Liver (tissue), 3 donors: ENCODE results near the gene GRB2.
A peak's percentile ranks its signal among the peaks of the same experiment; 100 is the strongest.

Source experiments
- EGR1 ChIP-seq, 2 donors: IDR thresholded peaks; 2 replicates each; pipeline ENCODE4 v1.6.1; 2016 to 2018; ENCODE audit warnings: antibody characterized with exemption in 2 of 2, low read depth in 2 of 2
- FOXA1 ChIP-seq: IDR thresholded peaks from 2 replicates; pipeline ENCODE4 v1.6.1; 2016; ENCODE audit warnings: antibody characterized with exemption
- GABPA ChIP-seq, 2 donors: IDR thresholded peaks in 1 of 2; conservative IDR thresholded peaks in 1 of 2; 2 replicates each; pipeline ENCODE4 v1.6.1; 2016; ENCODE audit warnings: antibody characterized with exemption in 2 of 2, mild to moderate bottlenecking in 1 of 2, moderate library complexity in 1 of 2
- HNF4G ChIP-seq: IDR thresholded peaks from 2 replicates; pipeline ENCODE4 v1.6.1; 2016; ENCODE audit warnings: antibody characterized with exemption
- JUND ChIP-seq, 2 donors: IDR thresholded peaks; 2 replicates each; pipeline ENCODE4 v1.6.1; 2016; ENCODE audit warnings: antibody characterized with exemption in 2 of 2
- NR2F2 ChIP-seq: IDR thresholded peaks from 2 replicates; pipeline ENCODE4 v1.6.1; 2016; ENCODE audit warnings: antibody characterized with exemption
- RAD21 ChIP-seq, 2 donors: IDR thresholded peaks; 2 replicates each; pipeline ENCODE4 v1.6.1; 2016; ENCODE audit warnings: antibody characterized with exemption in 2 of 2, mild to moderate bottlenecking in 2 of 2
- TAF1 ChIP-seq: conservative IDR thresholded peaks from 2 replicates; pipeline ENCODE4 v1.6.1; 2016; ENCODE audit warnings: antibody characterized with exemption, mild to moderate bottlenecking
- YY1 ChIP-seq: IDR thresholded peaks from 2 replicates; pipeline ENCODE4 v1.6.1; 2016; ENCODE audit warnings: antibody characterized with exemption, mild to moderate bottlenecking
- TF ChIP-seq, protein P1 (sequence below): fragments of 150-350 bp; IDR thresholded peaks from 2 replicates; pipeline ENCODE4 v1.5.1; 2017; ENCODE audit warnings: improper control_type of control experiment, low read depth, low read length; ENCODE audit not compliant: missing input control
- TF ChIP-seq, protein P2 (sequence below): IDR thresholded peaks from 2 replicates; pipeline ENCODE4 v1.6.1; 2016; ENCODE audit warnings: antibody characterized with exemption
- TF ChIP-seq, protein P3 (sequence below): IDR thresholded peaks from 2 replicates; pipeline ENCODE4 v1.6.1; 2016; ENCODE audit warnings: antibody characterized with exemption, mild to moderate bottlenecking
- TF ChIP-seq, protein P4 (sequence below): IDR thresholded peaks from 2 replicates; pipeline ENCODE4 v1.6.1; 2016; ENCODE audit warnings: antibody characterized with exemption
- TF ChIP-seq, protein P5 (sequence below): IDR thresholded peaks from 2 replicates; pipeline ENCODE4 v1.6.1; 2016; ENCODE audit warnings: antibody characterized with exemption
- donor health status: healthy.
- donor health status: healthy.

DNA sequence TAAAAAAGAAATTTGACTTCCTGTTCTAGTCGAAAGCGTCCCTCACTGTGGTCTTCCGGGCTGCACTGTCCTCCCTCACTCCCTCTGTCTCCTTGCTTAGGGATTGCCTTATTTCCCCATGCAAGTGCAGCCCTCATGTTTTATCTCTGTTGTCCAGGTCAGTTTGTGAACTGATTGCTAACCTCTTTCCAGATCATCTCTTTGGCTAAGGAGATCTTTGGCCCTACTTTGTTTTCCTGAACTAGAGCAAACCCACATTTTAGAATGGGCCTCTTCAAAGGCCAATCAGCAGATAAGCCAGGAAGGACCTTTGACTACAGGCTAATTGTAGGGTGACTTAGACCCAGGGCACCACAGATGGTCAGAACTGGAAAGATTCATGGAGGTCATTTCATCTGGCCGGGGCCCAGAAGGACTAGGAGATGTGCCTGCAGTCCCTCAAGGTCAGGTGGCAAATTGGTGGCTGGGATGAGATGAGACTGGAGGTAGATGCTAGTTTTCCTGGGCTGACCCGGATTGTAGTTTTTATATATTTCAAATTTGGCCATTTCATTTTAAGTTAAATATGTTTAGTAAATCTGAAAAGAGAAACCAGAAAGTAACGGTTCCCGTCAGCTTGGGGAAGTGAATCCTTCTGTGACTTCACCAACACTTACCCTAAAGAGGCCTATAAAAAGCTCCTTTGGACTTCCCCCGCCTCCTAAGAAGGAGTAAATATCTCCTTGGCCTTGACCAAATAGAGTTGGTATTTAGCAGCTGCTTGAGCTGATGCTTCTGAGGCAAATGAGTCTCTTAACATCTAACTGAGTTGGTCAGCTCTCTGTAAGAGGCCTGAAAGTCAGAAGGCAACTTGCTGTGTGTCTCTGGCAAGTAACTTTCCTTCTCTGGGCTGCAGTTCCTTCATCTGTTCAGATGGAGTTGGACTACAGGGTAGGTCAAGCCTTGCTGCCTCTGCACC lies 110.0 kb downstream of the GRB2 start:
- TF ChIP-seq, protein P1, sequence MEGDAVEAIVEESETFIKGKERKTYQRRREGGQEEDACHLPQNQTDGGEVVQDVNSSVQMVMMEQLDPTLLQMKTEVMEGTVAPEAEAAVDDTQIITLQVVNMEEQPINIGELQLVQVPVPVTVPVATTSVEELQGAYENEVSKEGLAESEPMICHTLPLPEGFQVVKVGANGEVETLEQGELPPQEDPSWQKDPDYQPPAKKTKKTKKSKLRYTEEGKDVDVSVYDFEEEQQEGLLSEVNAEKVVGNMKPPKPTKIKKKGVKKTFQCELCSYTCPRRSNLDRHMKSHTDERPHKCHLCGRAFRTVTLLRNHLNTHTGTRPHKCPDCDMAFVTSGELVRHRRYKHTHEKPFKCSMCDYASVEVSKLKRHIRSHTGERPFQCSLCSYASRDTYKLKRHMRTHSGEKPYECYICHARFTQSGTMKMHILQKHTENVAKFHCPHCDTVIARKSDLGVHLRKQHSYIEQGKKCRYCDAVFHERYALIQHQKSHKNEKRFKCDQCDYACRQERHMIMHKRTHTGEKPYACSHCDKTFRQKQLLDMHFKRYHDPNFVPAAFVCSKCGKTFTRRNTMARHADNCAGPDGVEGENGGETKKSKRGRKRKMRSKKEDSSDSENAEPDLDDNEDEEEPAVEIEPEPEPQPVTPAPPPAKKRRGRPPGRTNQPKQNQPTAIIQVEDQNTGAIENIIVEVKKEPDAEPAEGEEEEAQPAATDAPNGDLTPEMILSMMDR: no peak
- TF ChIP-seq RAD21 (IDR thresholded peaks at IDR 0.05) (peak in 1 of 2 donors; percentile 12), FOXA1 (no peak), YY1 (no peak), GABPA (IDR thresholded peaks at IDR 0.05 in 1 of 2, conservative IDR thresholded peaks at IDR 0.05 in 1 of 2) (no peak), JUND (IDR thresholded peaks at IDR 0.05) (no peak), HNF4G (no peak), TAF1 (no peak), NR2F2 (no peak), EGR1 (IDR thresholded peaks at IDR 0.05; ENCODE audit: low read depth in 2 of 2) (no peak)
- TF ChIP-seq, protein P2, sequence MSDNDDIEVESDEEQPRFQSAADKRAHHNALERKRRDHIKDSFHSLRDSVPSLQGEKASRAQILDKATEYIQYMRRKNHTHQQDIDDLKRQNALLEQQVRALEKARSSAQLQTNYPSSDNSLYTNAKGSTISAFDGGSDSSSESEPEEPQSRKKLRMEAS: no peak
- TF ChIP-seq, protein P3, sequence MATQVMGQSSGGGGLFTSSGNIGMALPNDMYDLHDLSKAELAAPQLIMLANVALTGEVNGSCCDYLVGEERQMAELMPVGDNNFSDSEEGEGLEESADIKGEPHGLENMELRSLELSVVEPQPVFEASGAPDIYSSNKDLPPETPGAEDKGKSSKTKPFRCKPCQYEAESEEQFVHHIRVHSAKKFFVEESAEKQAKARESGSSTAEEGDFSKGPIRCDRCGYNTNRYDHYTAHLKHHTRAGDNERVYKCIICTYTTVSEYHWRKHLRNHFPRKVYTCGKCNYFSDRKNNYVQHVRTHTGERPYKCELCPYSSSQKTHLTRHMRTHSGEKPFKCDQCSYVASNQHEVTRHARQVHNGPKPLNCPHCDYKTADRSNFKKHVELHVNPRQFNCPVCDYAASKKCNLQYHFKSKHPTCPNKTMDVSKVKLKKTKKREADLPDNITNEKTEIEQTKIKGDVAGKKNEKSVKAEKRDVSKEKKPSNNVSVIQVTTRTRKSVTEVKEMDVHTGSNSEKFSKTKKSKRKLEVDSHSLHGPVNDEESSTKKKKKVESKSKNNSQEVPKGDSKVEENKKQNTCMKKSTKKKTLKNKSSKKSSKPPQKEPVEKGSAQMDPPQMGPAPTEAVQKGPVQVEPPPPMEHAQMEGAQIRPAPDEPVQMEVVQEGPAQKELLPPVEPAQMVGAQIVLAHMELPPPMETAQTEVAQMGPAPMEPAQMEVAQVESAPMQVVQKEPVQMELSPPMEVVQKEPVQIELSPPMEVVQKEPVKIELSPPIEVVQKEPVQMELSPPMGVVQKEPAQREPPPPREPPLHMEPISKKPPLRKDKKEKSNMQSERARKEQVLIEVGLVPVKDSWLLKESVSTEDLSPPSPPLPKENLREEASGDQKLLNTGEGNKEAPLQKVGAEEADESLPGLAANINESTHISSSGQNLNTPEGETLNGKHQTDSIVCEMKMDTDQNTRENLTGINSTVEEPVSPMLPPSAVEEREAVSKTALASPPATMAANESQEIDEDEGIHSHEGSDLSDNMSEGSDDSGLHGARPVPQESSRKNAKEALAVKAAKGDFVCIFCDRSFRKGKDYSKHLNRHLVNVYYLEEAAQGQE: no peak
- TF ChIP-seq, protein P4, sequence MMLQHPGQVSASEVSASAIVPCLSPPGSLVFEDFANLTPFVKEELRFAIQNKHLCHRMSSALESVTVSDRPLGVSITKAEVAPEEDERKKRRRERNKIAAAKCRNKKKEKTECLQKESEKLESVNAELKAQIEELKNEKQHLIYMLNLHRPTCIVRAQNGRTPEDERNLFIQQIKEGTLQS: no peak
- TF ChIP-seq, protein P5, sequence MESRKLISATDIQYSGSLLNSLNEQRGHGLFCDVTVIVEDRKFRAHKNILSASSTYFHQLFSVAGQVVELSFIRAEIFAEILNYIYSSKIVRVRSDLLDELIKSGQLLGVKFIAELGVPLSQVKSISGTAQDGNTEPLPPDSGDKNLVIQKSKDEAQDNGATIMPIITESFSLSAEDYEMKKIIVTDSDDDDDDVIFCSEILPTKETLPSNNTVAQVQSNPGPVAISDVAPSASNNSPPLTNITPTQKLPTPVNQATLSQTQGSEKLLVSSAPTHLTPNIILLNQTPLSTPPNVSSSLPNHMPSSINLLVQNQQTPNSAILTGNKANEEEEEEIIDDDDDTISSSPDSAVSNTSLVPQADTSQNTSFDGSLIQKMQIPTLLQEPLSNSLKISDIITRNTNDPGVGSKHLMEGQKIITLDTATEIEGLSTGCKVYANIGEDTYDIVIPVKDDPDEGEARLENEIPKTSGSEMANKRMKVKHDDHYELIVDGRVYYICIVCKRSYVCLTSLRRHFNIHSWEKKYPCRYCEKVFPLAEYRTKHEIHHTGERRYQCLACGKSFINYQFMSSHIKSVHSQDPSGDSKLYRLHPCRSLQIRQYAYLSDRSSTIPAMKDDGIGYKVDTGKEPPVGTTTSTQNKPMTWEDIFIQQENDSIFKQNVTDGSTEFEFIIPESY: no peak
